ENCODE measurements around the gene TMEM18.
A peak's percentile ranks its signal among the peaks of the same experiment; 100 is the strongest.

The TMEM18 gene

DNA sequence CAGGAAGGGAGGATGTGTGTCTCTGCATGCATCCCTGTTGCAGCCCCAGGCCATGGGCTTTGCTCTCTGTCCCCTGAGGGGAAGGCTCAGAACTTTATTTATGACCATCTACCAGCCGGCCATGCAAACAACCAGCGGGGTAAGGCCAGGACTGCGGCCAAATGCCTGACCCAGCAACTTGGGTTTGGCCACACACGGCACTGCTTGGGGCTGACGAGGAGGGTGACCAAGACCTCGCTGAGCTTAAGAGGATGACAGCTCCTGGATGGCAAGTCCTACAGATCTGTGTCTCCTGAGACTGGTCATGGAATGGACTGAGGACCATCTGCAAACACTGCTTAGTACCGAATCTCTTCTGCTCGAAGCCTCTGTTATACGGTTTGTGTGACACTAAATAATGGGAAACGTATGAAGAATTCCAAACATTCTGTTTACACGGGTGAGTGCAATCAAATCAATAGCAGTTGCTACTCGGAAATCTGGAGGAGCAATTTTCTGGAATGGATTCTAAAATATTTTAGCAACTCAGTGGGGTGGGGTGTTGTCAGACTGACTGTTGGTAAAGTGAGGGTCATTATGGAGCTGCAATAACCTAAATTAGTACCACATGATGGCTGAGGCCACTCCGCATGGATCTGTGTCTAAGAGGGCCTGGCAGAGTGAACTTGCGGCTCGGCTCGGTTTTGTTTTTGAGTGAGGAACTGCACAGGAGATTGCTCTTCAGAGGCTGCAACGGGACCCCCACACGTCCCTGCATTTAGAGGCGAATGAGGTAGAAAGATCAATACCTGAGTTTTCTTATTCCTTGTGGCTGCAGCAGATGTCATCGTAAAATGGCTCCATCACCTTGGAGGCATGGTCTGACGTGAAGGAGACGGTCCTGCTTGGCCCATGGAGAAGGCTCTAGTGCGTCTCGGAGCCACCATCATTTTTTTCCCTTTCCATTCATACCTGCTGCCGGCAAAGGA, 26.6 kb downstream of the TMEM18 start:
- no peak for DNase-seq

DNA sequence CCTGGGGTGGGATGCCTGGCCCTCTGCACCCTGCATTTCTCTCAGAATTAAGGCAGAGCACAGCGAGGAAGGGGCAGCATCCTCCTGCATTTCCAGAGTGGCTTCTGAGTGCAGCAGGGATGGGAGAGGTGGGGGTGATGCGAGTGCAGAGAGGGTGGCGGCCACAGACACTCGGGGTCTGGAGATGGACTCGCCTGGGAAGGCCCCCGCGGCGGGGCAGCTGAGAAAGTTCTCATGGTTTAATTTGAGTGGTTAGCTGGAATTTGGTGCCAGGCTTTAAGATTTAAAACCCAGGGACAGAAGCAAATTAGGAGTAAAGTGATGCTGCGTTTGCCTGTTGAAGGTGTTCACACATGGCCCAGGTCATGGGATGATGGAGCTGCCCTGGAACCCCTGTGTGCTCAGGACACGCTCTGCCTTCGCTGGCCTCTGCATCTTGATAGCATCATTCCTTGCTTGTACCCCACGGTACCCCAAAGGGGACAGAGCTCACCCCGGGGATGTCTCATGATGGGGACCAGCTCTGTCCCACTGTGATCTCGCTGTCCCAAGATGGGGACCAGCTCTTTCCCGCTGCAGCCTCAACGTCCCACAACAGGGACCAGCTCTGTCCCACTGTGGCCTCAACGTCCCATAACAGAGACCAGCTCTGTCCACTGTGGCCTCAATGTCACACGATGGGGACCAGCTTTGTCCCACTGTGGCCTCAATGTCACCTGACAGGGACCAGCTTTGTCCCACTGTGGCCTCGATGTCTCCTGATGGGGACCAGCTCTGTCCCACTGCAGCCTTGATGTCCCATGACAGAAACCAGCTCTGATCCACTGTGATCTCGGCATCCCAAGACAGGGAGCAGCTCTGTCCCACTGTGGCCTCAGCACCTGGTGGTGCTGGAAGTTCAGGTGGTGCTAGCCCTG, 27.5 kb downstream of the TMEM18 start:
- DNase-seq: no peak

GRCh38 chr2:648476-649424, 28.5 kb downstream of the TMEM18 start:
- DNase-seq: no peak

- DNase-seq: no peak
Observed at GRCh38 chr2:647691-648231, 29.4 kb downstream of the TMEM18 start.

DNA sequence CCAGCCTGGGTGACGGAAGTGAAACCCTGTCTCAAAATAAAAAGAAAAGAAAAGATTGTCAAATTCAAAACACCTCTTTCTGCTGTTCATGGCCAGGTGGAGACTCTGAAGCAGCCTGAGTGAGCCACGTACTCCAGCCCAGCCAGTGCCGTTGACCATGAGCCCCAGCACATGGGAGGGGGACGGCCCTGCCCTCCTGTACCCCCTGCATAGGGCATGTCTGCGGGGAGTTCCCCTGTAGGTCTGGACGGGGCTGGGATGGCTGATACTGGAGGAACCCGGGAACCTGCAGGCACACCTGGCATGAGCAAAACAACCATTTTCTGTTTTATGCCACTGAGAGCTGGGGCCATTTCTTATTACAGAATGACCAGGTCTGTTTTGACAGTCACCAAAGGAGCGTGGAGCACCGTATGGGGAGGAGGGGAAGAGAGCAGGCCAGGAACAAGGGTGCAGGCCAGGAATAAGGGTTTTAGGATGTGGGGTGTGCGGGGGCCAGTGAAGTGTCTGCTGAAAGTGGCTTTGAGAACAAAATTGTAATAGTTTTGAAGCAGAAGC, 30.1 kb downstream of the TMEM18 start:
- DNase-seq: no peak

DNA sequence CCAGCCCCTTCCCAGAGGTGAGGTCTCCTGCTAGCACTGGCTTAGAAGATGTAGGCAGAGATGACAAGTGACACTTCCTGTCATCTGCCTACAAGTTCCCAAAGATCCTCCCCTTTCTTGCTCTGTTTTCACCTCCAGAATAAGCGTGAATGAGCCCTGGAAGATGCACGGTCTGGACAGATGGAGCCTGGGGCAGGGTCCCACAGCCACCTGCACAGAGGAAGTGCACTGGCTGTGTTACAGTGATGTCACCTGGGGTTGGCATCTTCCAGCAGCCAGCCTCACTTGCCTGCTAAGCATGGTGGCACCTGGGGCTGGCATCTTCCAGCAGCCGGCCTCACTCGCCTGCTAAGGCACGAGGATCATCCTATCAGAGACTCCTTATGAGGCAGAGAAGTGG, 32.3 kb downstream of the TMEM18 start:
- DNase-seq: no peak

GRCh38 chr2:643761-644160, 33.4 kb downstream of the TMEM18 start:
- DNase-seq: no peak

DNA sequence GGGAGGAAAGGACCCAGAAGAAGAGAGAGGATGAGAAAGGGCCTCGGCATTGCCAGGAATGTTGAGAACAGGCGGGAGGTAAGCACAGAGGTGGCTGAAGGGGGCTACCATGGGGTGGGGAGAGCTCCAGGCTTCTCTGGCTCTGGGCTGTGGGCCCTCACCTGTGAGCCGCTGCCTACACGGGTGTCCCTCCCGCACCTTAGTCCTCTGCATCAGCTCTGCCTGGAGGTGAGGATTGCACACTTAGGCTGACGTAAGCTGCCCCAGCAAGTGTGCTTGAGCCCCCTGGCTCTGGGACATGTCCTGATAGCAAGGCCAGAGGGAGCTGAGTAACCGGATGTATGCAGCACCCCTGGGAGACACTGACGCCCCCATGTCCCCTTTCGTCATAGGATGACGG, 33.9 kb downstream of the TMEM18 start:
- DNase-seq: no peak

DNA sequence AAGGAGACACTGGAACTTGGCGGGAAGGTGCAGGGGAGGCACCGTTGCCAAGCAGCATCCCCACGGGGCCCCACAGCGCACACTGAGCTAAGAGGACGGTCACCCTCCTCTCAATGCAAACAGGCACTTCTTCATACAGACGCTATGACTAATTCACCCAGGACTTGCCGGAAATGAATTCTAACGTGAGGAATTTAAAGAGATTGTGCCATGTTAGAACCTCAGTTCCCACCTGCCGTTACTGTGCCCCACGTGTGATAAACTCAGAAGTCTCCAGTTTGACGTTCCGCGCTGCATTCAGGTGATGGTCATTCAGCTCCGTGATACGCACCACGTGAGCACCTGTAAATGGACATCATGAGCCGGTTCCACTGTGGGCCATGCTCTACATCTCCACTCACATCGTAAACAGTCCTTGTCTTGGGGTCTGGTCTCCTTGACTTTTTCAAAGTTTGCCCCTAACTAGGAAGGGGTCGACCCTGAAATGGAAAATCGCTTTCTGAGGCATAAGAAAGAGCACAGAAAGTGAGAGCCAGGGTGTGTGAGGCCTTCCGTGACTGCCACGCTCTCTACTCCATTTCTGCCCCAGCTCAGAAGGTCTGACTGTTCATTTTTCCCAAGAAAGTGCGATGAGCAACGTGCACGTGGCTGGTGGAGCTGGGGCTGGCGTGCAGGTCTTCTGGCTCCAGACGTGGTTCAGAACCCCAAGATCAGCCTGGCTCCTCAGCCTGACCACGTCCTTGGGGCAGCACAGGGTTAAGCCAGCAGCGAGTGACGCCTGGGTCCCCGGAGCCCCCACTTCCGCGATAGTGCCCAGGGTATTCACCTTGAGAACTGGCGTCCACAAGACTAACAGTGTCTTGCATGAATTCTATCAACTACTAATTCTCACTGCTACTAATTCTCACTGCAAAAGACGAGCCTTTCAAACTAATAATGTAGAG, 35.1 kb downstream of the TMEM18 start:
- DNase-seq: no peak

DNA sequence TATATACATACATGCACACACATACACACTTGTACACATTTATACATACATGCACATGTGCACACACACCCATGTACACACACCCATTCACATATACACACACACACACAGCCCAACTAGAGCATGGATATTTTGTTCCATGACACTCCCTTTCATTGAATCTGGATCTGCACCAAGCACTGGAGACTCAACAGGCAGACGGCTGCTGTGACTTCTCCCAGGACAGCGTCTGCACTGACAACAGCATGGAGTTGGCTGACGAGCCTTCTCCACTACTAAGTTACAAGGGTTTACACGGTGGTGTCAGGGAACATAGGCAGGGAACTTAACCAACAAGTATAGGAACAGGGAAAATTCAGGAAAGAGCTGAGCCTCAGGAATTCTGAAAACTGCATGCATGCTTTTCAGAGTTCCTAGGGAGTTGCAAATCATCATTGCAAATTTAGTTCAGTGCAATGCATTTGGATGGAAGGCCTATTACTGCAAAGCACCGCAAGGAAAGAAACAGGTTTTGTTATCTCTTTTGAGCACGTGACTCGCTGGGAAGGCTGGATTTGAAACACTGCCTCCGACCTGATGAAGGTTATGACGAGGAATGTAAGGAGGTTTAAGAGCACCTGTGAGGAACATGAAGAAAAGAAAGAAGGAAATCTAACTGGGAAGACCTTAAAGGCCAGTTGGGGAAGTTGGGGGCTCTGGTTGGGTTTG, 35.9 kb downstream of the TMEM18 start:
- DNase-seq: no peak

- DNase-seq: no peak
Observed at GRCh38 chr2:639703-640102, 37.5 kb downstream of the TMEM18 start.

DNA sequence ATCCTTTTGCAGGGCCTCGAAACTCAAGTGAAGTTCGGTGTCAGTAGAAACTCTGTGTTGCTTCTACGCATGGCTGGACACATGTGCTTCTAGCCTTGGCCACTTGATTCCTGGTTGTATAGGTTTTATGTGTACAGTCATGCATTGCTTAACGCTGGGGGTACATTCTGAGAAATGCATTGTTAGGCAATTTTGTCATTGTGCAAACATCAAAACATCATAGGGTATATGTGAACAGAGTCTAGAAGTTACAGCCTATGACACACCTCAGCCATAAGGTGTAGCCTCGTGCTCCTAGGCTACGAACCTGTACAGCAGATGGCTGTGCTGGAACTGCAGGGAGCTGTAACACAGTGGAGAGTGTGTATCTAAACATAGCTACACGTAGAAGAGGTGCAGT, 39.4 kb downstream of the TMEM18 start:
- DNase-seq: no peak

GRCh38 chr2:637406-637776, 39.8 kb downstream of the TMEM18 start:
- DNase-seq: no peak

- peak; percentile 39 for DNase-seq
Observed at GRCh38 chr2:636641-637405, 40.4 kb downstream of the TMEM18 start.

DNA sequence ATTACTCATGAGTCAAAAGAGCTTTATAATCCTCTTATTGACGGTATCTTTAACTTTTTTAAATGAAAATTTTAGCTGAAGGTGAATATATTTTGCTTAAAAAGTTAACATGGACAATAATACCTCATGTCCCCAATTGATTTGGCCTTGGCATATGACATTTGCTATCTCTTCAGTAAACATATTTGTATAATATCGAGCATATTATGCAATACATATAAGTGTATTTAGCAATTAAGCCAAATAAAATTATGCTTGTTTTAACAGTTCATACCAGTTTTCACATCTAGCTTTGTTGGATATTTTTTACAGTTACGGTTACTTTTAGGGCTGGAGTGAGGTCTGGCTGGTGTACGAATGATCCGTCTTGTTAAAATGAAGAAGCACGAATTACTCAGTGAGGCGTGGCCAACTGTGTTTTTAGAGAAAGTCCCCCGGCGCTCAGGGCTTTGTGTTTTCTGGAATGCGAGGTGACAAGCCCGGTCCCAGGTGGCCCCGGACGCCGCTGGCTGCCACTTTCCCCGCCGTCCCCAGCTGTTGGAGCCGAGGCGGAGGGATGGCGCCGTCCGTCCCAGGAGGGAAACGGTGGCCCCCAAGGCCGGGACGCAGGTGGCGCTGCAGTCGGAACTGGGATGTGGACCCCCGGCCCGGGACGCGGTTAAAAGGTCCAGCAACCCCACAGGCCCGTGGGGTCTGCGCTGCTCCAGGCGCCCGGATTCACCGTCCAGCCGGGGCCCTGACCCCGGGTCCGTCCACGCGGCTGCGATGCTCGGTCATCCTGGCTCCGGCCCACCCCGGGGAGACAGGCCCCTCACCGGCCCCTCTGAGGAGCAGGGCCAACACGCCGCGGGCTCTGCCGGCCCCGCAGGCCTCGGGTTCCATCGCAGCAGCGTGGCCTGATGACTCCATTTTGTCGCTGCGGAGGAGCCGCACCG, 41.3 kb downstream of the TMEM18 start:
- DNase-seq: no peak

DNA sequence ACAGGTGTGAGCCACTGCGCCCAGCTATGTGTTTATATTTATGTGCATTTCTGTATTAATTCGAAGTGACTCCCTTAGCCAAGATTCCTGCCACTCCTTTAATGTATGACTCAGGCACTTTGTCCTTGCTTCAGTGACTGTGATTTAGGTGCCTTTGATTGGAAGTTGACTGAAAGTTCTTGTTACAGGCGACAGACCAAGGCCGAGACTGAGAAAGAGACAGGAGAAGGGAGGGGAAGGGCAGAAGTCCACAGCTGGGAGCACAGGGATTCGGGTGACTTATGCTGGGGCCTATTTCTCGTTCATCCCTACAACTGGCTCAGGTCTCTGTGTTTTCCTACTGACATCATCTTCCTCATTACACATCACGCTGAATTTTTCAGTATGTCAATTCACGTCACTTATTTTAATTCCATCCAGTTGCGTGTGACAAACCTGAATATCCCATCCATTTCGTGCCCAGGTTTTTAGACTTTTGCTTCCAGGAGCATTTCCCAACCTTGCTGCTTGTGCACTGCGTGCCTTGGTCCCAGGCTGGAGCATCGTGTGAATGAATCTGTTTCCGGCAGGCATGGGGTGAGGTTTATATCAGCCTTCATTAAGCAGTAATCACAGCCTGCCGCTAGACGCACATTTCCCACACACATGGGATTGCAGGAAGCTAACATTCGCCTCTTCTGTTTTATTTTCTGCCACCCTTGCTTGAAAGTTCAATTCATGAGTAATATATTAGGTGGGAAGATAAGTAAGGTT, 42.4 kb downstream of the TMEM18 start:
- no peak for DNase-seq

DNA sequence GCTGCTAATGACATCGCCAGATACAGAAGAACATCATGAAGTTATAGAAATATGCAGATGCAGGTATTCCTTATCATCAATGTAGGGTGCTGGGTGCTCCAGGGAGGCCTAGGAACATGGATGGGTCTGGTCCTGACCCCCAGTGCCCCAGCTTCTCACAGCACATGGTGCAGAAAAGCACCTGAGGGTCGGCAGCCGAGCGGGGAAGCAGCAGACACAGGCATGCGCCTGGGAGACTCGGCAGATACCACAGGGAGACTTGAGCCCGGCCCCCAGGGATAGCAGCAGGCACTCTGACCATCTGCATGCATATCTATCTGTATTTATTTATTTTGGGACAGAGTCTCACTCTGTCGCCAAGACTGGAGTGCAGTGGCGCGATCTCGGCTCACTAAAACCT, 43.2 kb downstream of the TMEM18 start:
- DNase-seq: no peak
